ENCODE measurements around the gene HOXD12.

- TF ChIP-seq CTCF (IDR thresholded peaks at IDR 0.05) (no peak), EP300 (IDR thresholded peaks at IDR 0.05) (no peak), POLR2A (IDR thresholded peaks at IDR 0.05) (no peak)
These were observed 9.7 kb upstream of the HOXD12 start for GRCh38 chr2:176089843-176090395.
